Cardiac muscle cell (in vitro differentiated cells and primary cell): Measurements from ENCODE around the gene MAGEB17. TPM values are rescaled to one million over a fixed set of nuclear protein-coding genes. Genes with fewer than 3 reads are reported as not detected.
"Not testable (repeated sequence)": the region's sequence is repeated elsewhere in the genome, so short reads cannot be mapped to it uniquely, and the experiment has no call there.

Source experiments
- DNase-seq, 2 donors: peaks; one replicate each; pipeline versions ENCODE4 v3.0.0 to v3.0.0-alpha.2; 2010 to 2017; ENCODE audit warnings: low read depth in 1 of 2, low spot score in 1 of 2
- H3K27ac ChIP-seq: fragments of 200-600 bp; sonication (generic); 2 replicates; pipeline ENCODE4 v1.5.1; 2016
- H3K27me3 ChIP-seq: fragments of 200-600 bp; sonication (generic); 2 replicates; pipeline ENCODE4 v1.6.0; 2016; ENCODE audit warnings: control low read depth
- H3K36me3 ChIP-seq: fragments of 200-600 bp; sonication (generic); 2 replicates; pipeline ENCODE4 v1.5.1; 2016; ENCODE audit warnings: control low read depth
- H3K4me1 ChIP-seq: fragments of 200-600 bp; sonication (generic); 2 replicates; pipeline ENCODE4 v1.8.1; 2017; ENCODE audit warnings: low read depth, mild to moderate bottlenecking, mixed run types
- H3K4me3 ChIP-seq: fragments of 200-600 bp; sonication (generic); 2 replicates; pipeline ENCODE4 v1.5.1; 2016; ENCODE audit warnings: mild to moderate bottlenecking
- H3K9me3 ChIP-seq: fragments of 200-600 bp; sonication (generic); 2 replicates; pipeline ENCODE4 v1.5.1; 2017; ENCODE audit warnings: low read depth, mild to moderate bottlenecking, control low read depth
- CTCF ChIP-seq: IDR thresholded peaks from 2 replicates; pipeline ENCODE4 v1.5.1; 2012; ENCODE audit warnings: low read depth, mild to moderate bottlenecking, low read length
- polyA plus RNA-seq: library from polyadenylated mRNA; unstranded; fragments of >200 nt; fragmentation: Nextera tagmentation; extraction: Ambion mirVana; gene quantifications from 2 replicates; pipeline ENCODE4 v1.2.1, GENCODE V29; 2016
- total RNA-seq: library from RNA; depleted of rRNA; stranded (reverse); fragments of >200 nt; gene quantifications from 2 replicates; pipeline ENCODE4 v1.2.3, GENCODE V29; 2016

MAGEB17 gene
- total and polyA plus RNA-seq, 2 experiments from 2014 or later, result 0.22 TPM; not detected in 1

GRCh38 chrX:16171944-16172343, 4.7 kb downstream of the MAGEB17 start:
- Histone ChIP-seq H3K9me3 (no peaks in the 10 kb centered on the region), H3K4me1 (no peaks in the 10 kb centered on the region), H3K4me3 (no peak overlapping the region), H3K27me3 (no peaks in the 10 kb centered on the region), H3K27ac (no peak overlapping the region), H3K36me3 (no peaks in the 10 kb centered on the region)
- no peak for DNase-seq
- TF ChIP-seq CTCF, result no peak

GRCh38 chrX:16172391-16172790, 5.1 kb downstream of the MAGEB17 start:
- Histone ChIP-seq H3K27ac (no peak overlapping the region), H3K4me1 (no peaks in the 10 kb centered on the region), H3K4me3 (no peak overlapping the region), H3K27me3 (no peaks in the 10 kb centered on the region), H3K9me3 (no peaks in the 10 kb centered on the region), H3K36me3 (no peaks in the 10 kb centered on the region)
- DNase-seq, result no peak
- TF ChIP-seq CTCF, result no peak

- Histone ChIP-seq H3K9me3 (no peaks in the 10 kb centered on the region), H3K27me3 (no peaks in the 10 kb centered on the region), H3K4me3 (no peak overlapping the region), H3K36me3 (no peaks in the 10 kb centered on the region), H3K27ac (no peak overlapping the region), H3K4me1 (no peaks in the 10 kb centered on the region)
- TF ChIP-seq CTCF, result no peak
- no peak for DNase-seq
Observed at GRCh38 chrX:16175329-16176061, 8.2 kb downstream of the MAGEB17 start.

GRCh38 chrX:16177260-16177659, 10.0 kb downstream of the MAGEB17 start:
- no peak for DNase-seq
- Histone ChIP-seq H3K9me3 (no peaks in the 10 kb centered on the region), H3K4me1 (no peaks in the 10 kb centered on the region), H3K27me3 (no peaks in the 10 kb centered on the region), H3K36me3 (no peaks in the 10 kb centered on the region), H3K27ac (no peak overlapping the region), H3K4me3 (no peak overlapping the region)
- no peak for TF ChIP-seq CTCF

GRCh38 chrX:16183843-16184242, 16.6 kb downstream of the MAGEB17 start:
- H3K4me1 ChIP-seq, H3K36me3 ChIP-seq, H3K27ac ChIP-seq, H3K9me3 ChIP-seq, H3K4me3 ChIP-seq, H3K27me3 ChIP-seq, DNase-seq: not testable (repeated sequence)

- H3K4me3 ChIP-seq, result no peak overlapping the region
- no peak overlapping the region for H3K27ac ChIP-seq
- H3K27me3 ChIP-seq, result no peaks in the 10 kb centered on the region
- no peaks in the 10 kb centered on the region for H3K4me1 ChIP-seq
- no peak for TF ChIP-seq CTCF
- no peaks in the 10 kb centered on the region for H3K36me3 ChIP-seq
- no peaks in the 10 kb centered on the region for H3K9me3 ChIP-seq
- DNase-seq, result peak in 1 of 2 donors; percentile 65
Observed at GRCh38 chrX:16185725-16186136, 18.4 kb downstream of the MAGEB17 start.
